ENCODE data around the gene ALG3. TPM values are rescaled to one million over a fixed set of nuclear protein-coding genes. Genes with fewer than 3 reads are reported as not detected.

ALG3 gene
- total RNA-seq, 1 experiment from 2014 or later = 62.2 TPM

DNA sequence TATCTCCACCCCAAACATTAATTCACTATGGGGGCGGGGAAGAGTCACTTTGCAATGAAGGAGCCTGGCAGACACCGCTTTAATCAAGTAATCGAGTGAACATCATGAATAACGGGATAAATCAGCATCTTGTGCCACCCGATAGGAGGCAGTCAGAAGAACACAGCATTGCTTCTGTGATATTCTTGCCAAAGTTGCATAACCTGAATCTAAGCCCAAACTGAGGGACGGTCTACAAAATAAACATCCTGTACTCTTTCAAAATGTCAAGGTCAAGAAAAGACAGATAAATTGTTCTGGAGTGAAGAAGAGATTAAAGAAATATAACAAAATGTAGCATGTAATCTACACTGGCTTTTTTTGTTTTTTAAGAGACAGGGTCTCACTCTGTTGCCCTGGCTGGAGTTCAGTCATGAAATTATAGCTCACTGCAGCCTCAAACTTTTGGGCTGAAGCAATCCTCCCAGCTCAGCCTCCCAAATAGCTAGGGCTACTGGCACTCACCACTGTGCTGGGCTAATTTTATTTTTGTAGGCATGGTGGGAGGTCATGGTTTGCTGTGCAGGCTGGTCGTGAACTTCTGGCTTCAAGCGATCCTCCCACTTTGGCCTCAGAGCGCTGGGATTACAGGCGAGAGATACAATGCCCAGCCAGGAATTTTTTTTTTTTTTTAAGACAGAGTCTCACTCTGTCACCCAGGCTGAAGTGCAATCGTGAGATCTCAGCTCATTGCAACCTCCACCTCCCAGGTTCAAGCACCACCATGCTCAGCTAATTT, 39.4 kb downstream of the ALG3 start:
- no peak for TF ChIP-seq CTCF (conservative IDR thresholded peaks at IDR 0.05)
- H3K23ac ChIP-seq (ENCODE audit: insufficient read length, low read depth, low read length) = no peak overlapping the region

More for the DNA sequence above, 39.4 kb downstream of the ALG3 start:
- no peaks in the 10 kb centered on the region for H3K23me2 ChIP-seq (ENCODE audit: insufficient read length, low read depth, low read length, poor library complexity, severe bottlenecking)
- no peaks in the 10 kb centered on the region for H3K4me1 Mint-ChIP-seq
- H4K5ac ChIP-seq (ENCODE audit: insufficient read length, low read depth, low read length) = no peak overlapping the region
- no peak overlapping the region for H3K4me3 Mint-ChIP-seq
- no peaks in the 10 kb centered on the region for H3K9me3 ChIP-seq (ENCODE audit: control insufficient read depth, low read depth, low read length)
- no peaks in the 10 kb centered on the region for H3K36me3 Mint-ChIP-seq (ENCODE audit: insufficient read depth in 1 of 3, low read depth in 3 of 3)
- no peak overlapping the region for H2AK5ac ChIP-seq (ENCODE audit: insufficient read length, low read length)
- H2BK5ac ChIP-seq (ENCODE audit: insufficient read length, low read length) = no peak overlapping the region
- no peak overlapping the region for H3K56ac ChIP-seq (ENCODE audit: insufficient read length, low read depth, low read length)
- H3K9ac ChIP-seq (ENCODE audit: extremely low read depth, insufficient read length, low read length) = no peak overlapping the region
- H2BK12ac ChIP-seq (ENCODE audit: insufficient read length, low read depth, low read length) = no peak overlapping the region
- H3K4me2 ChIP-seq (ENCODE audit: insufficient read depth, insufficient read length, low read length) = no peak overlapping the region
- no peak overlapping the region for H2BK120ac ChIP-seq (ENCODE audit: low read depth, low read length, poor library complexity, severe bottlenecking)
- no CpG with 5 or more reads among the region's 11 CpGs for WGBS (ENCODE audit: extremely low coverage, insufficient read length, low lambda C conversion rate)
- no peak overlapping the region for H3K18ac ChIP-seq (ENCODE audit: insufficient read length, low read depth, low read length)
- H4K91ac ChIP-seq (ENCODE audit: insufficient read length, low read depth, low read length) = no peak overlapping the region
- H3K9me3 Mint-ChIP-seq = no peaks in the 10 kb centered on the region
- no peak overlapping the region for H3T11ph ChIP-seq (ENCODE audit: low read length)
- no peak overlapping the region for H3K27ac ChIP-seq (ENCODE audit: insufficient read length, low read depth, low read length)
- DNase-seq = no peak
- peak overlapping the region in 1 of 3 experiments; percentile 56; a peak in 1 of 7 replicates for H3K27ac Mint-ChIP-seq
- no peak overlapping the region for H2AFZ ChIP-seq (ENCODE audit: low read length)
- H3K27me3 Mint-ChIP-seq (ENCODE audit: low read depth) = peaks cover 8% of the 10 kb centered on the region
- H3K14ac ChIP-seq (ENCODE audit: insufficient read depth, low read length) = no peak overlapping the region
- H2BK20ac ChIP-seq (ENCODE audit: low read depth, low read length, poor library complexity, severe bottlenecking) = no peak overlapping the region
- H3K4me1 ChIP-seq (ENCODE audit: insufficient read depth, low read length) = no peaks in the 10 kb centered on the region
- H2BK15ac ChIP-seq (ENCODE audit: low read depth, low read length) = no peak overlapping the region
- H3K79me1 ChIP-seq (ENCODE audit: insufficient read depth, low read depth, low read length, poor library complexity, severe bottlenecking) = no peaks in the 10 kb centered on the region
- no peak overlapping the region for H4K8ac ChIP-seq (replicated peaks; ENCODE audit: insufficient read length, low read depth, low read length)
- H3K4ac ChIP-seq (ENCODE audit: low read depth, low read length) = no peak overlapping the region
- no peaks in the 10 kb centered on the region for H3K27me3 ChIP-seq (ENCODE audit: insufficient read depth, low read length)
- H3K79me2 ChIP-seq (ENCODE audit: insufficient read depth, low read length) = no peaks in the 10 kb centered on the region
- H4K20me1 ChIP-seq (ENCODE audit: control insufficient read depth, insufficient read depth, insufficient read length) = no peaks in the 10 kb centered on the region
